IMR-90 (cell line): ENCODE measurements around the gene DOCK1. TPM values are rescaled to one million over a fixed set of nuclear protein-coding genes. Genes with fewer than 3 reads are reported as not detected.

Source experiments
- ATAC-seq: fragments of 200-7000 bp; cut with Tn5 transposase; 2 replicates; pipeline ENCODE4 v1.9.1; 2020; ENCODE audit warnings: low read depth, mild to moderate bottlenecking, moderate library complexity
- BruUV-seq: library from RNA; stranded (reverse); fragments of 400-500 nt; replicated peaks from 2 replicates; lab custom pipeline; 2021; lab: Mats Ljungman, UMichigan
- CTCF ChIA-PET: fragments of 300-600 bp; formaldehyde crosslinking; extraction: SDS; loops from one replicate; lab custom pipeline; 2021; ENCODE audit warnings: antibody characterized with exemption; lab: Yijun Ruan, JAX
- POLR2A ChIA-PET: fragments of 300-600 bp; sonication (Branson Sonifier 250); formaldehyde crosslinking; loops from one replicate; lab custom pipeline; 2022; ENCODE audit warnings: antibody characterized with exemption; ENCODE audit not compliant: unreplicated experiment; lab: Charles Lee
- DNase-seq: peaks from one replicate; pipeline ENCODE4 v3.0.0; 2013
- H2AFZ ChIP-seq: replicated peaks from 2 replicates; pipeline ENCODE3; 2013; ENCODE audit warnings: low read length, mild to moderate bottlenecking; ENCODE audit not compliant: poor library complexity
- H2AK5ac ChIP-seq: 2 replicates; pipeline ENCODE4 v1.6.1; 2013; ENCODE audit warnings: low read depth, low read length, inconsistent platforms
- H2AK9ac ChIP-seq: replicated peaks from 2 replicates; pipeline ENCODE3; 2013; ENCODE audit warnings: mild to moderate bottlenecking, low read depth, low read length, moderate library complexity; ENCODE audit not compliant: poor library complexity
- H2BK120ac ChIP-seq: 2 replicates; pipeline ENCODE4 v1.6.1; 2013; ENCODE audit warnings: low read depth, low read length, inconsistent platforms
- H2BK15ac ChIP-seq: 3 replicates; pipeline ENCODE4 v1.6.1; 2013; ENCODE audit warnings: low read depth, low read length, inconsistent platforms
- H2BK20ac ChIP-seq: 2 replicates; pipeline ENCODE4 v1.6.1; 2013; ENCODE audit warnings: low read depth, mild to moderate bottlenecking, inconsistent platforms, low read length, moderate library complexity
- H2BK5ac ChIP-seq: 2 replicates; pipeline ENCODE4 v1.6.1; 2013; ENCODE audit warnings: mild to moderate bottlenecking, low read depth, low read length, inconsistent platforms; ENCODE audit not compliant: poor library complexity, severe bottlenecking
- H3K14ac ChIP-seq: replicated peaks from 2 replicates; pipeline ENCODE4 v1.6.1; 2013; ENCODE audit warnings: low read depth, low read length, inconsistent platforms
- H3K18ac ChIP-seq: 2 replicates; pipeline ENCODE4 v1.6.1; 2013; ENCODE audit warnings: low read depth, low read length, control low read depth
- H3K23ac ChIP-seq: 2 replicates; pipeline ENCODE4 v1.6.1; 2013; ENCODE audit warnings: low read depth, low read length, inconsistent platforms
- H3K27ac ChIP-seq: 2 replicates; pipeline ENCODE4 v1.5.1; 2013; ENCODE audit warnings: mild to moderate bottlenecking, control low read depth, low read length; ENCODE audit not compliant: insufficient read depth
- H3K27me3 ChIP-seq: 2 replicates; pipeline ENCODE4 v1.6.1; 2013; ENCODE audit warnings: low read length; ENCODE audit not compliant: control insufficient read depth, insufficient read depth
- H3K36me3 ChIP-seq: 2 replicates; pipeline ENCODE4 v1.6.1; 2013; ENCODE audit warnings: low read length, mixed read lengths; ENCODE audit not compliant: control insufficient read depth, insufficient read depth
- H3K4ac ChIP-seq: 2 replicates; pipeline ENCODE4 v1.6.1; 2013; ENCODE audit warnings: low read depth, low read length, inconsistent platforms
- H3K4me1 ChIP-seq: 2 replicates; pipeline ENCODE4 v1.6.1; 2013; ENCODE audit warnings: low read length, mixed read lengths; ENCODE audit not compliant: control insufficient read depth, insufficient read depth
- H3K4me2 ChIP-seq: 2 replicates; pipeline ENCODE4 v1.6.1; 2013; ENCODE audit warnings: low read depth, mild to moderate bottlenecking, control low read depth, low read length, moderate library complexity
- H3K4me3 ChIP-seq: 2 replicates; pipeline ENCODE4 v1.5.1; 2013; ENCODE audit warnings: low read depth, mild to moderate bottlenecking, control low read depth, low read length, moderate library complexity; ENCODE audit not compliant: insufficient read depth
- H3K56ac ChIP-seq: 2 replicates; pipeline ENCODE4 v1.6.1; 2013; ENCODE audit warnings: low read length, inconsistent platforms; ENCODE audit not compliant: insufficient read depth; ENCODE audit errors: extremely low read depth
- H3K79me1 ChIP-seq, 2 experiments: 2 replicates each; pipeline ENCODE4 v1.6.1; 2013; ENCODE audit warnings: low read length in 2 of 2, inconsistent platforms in 1 of 2, low read depth in 1 of 2
- H3K9ac ChIP-seq: 2 replicates; pipeline ENCODE4 v1.6.1; 2013; ENCODE audit warnings: low read depth, low read length, control low read depth
- H3K9me1 ChIP-seq: 2 replicates; pipeline ENCODE4 v1.6.1; 2013; ENCODE audit warnings: low read length, inconsistent platforms; ENCODE audit not compliant: insufficient read depth
- H3K9me3 ChIP-seq: 2 replicates; pipeline ENCODE4 v1.6.1; 2013; ENCODE audit warnings: low read length; ENCODE audit not compliant: control insufficient read depth, insufficient read depth
- H4K20me1 ChIP-seq: 2 replicates; pipeline ENCODE4 v1.6.1; 2013; ENCODE audit warnings: low read length, inconsistent platforms; ENCODE audit not compliant: insufficient read depth
- H4K5ac ChIP-seq: 2 replicates; pipeline ENCODE4 v1.6.1; 2013; ENCODE audit warnings: mild to moderate bottlenecking, low read depth, low read length, control low read depth
- H4K8ac ChIP-seq, 2 experiments: 2 replicates each; pipeline ENCODE4 v1.6.1; 2013; ENCODE audit warnings: low read depth in 2 of 2, low read length in 2 of 2, control low read depth in 1 of 2, inconsistent platforms in 1 of 2
- H4K91ac ChIP-seq: 2 replicates; pipeline ENCODE4 v1.6.1; 2013; ENCODE audit warnings: low read depth, low read length, inconsistent platforms; ENCODE audit not compliant: insufficient read depth
- BHLHE40 ChIP-seq: fragments of 150-350 bp; IDR thresholded peaks from 2 replicates; pipeline ENCODE4 v1.6.1; 2016; ENCODE audit warnings: mild to moderate bottlenecking, low read depth, low read length
- CHD1 ChIP-seq: IDR thresholded peaks from 2 replicates; pipeline ENCODE4 v1.6.1; 2012; ENCODE audit warnings: low read depth, low read length, improper control_type of control experiment
- FOS ChIP-seq: fragments of 150-350 bp; IDR thresholded peaks from 2 replicates; pipeline ENCODE4 v1.6.1; 2016; ENCODE audit warnings: low read depth, low read length
- MAZ ChIP-seq: IDR thresholded peaks from 2 replicates; pipeline ENCODE4 v1.6.1; 2012; ENCODE audit warnings: low read depth, mild to moderate bottlenecking, low read length, improper control_type of control experiment, moderate library complexity, borderline replicate concordance
- POLR2A ChIP-seq: IDR thresholded peaks from 2 replicates; pipeline ENCODE4 v1.6.1; 2012; ENCODE audit warnings: mild to moderate bottlenecking, low read depth, low read length
- RAD21 ChIP-seq: IDR thresholded peaks from 2 replicates; pipeline ENCODE4 v1.6.1; 2012; ENCODE audit warnings: low read length, improper control_type of control experiment
- RFX5 ChIP-seq: IDR thresholded peaks from 2 replicates; pipeline ENCODE4 v1.8.0; 2012; ENCODE audit warnings: low read depth, mild to moderate bottlenecking, low read length, moderate library complexity
- SMC3 ChIP-seq: fragments of 150-350 bp; IDR thresholded peaks from 2 replicates; pipeline ENCODE4 v1.6.1; 2016; ENCODE audit warnings: low read depth, mild to moderate bottlenecking, antibody characterized with exemption, low read length, moderate library complexity
- USF2 ChIP-seq: fragments of 150-350 bp; IDR thresholded peaks from 2 replicates; pipeline ENCODE4 v1.6.1; 2017; ENCODE audit warnings: mild to moderate bottlenecking, antibody characterized with exemption, low read length, low read depth
- WGBS, 2 experiments: methylation state at CpG; one replicate each; pipeline versions ENCODE4 v1.1.5 to v1.1.7; 2013; ENCODE audit warnings: missing lambda C conversion rate in 2 of 2; ENCODE audit not compliant: insufficient read length in 1 of 2; ENCODE audit errors: extremely low coverage in 2 of 2; 5-methylcytosine and 5-hydroxymethylcytosine counted together
- dilution Hi-C: fragments of 300-500 bp; cut with HindIII; formaldehyde crosslinking; loops from one replicate; pipeline ENCODE4 v1.14.3; 2018; ENCODE audit warnings: low sequenced_read_pairs; ENCODE audit not compliant: unreplicated experiment
- in situ Hi-C: fragments of 300-500 bp; cut with MboI; formaldehyde crosslinking; loops from 3 replicates; pipeline ENCODE4 v1.14.3; 2019; ENCODE audit warnings: low sequenced_read_pairs, inconsistent platforms, mixed read lengths
- intact Hi-C: fragments of 100-400 bp; cut with micrococcal nuclease; formaldehyde crosslinking; loops from 2 replicates; pipeline ENCODE4 v1.10.0; 2022
- polyA plus RNA-seq, 3 experiments: library from polyadenylated mRNA; depleted of rRNA; stranded (reverse); fragments of >200 nt; gene quantifications; 2 replicates each; pipeline ENCODE4 v1.2.3, GENCODE V29; 2012; ENCODE audit warnings: low replicate concordance in 1 of 3
- total RNA-seq: library from RNA; depleted of rRNA; stranded (reverse); fragments of >200 nt; gene quantifications from 2 replicates; pipeline ENCODE4 v1.2.3, GENCODE V29; 2012
- TF ChIP-seq, protein P1 (sequence below): fragments of 150-350 bp; IDR thresholded peaks from 2 replicates; pipeline ENCODE4 v1.6.1; 2016; ENCODE audit warnings: low read depth, mild to moderate bottlenecking, low read length, moderate library complexity, borderline replicate concordance

DOCK1 gene
- total and polyA plus RNA-seq, 2 of the 4 experiments (the other 2 are of a cell fraction): 28.2 to 71.0 TPM

GRCh38 chr10:127428385-127428980, 523.3 kb downstream of the DOCK1 start:
- ATAC-seq: no peak
- Histone ChIP-seq H2AK5ac (no peak overlapping the region), H4K8ac (no peak overlapping the region), H3K79me1 (no peaks in the 10 kb centered on the region; a peak in 1 of 4 replicates), H3K9ac (no peak overlapping the region), H3K4ac (no peak overlapping the region), H4K91ac (no peak overlapping the region), H4K5ac (no peak overlapping the region), H3K18ac (no peak overlapping the region), H3K56ac (no peak overlapping the region), H3K4me2 (no peak overlapping the region), H2BK5ac (no peak overlapping the region), H3K9me1 (peaks cover 9% of the 10 kb centered on the region; the same call in 1 of the 2 replicates), H4K20me1 (peaks cover 11% of the 10 kb centered on the region; the same call in 1 of the 2 replicates), H3K36me3 (peaks cover 49% of the 10 kb centered on the region), H3K4me3 (no peak overlapping the region), H3K23ac (no peak overlapping the region), H3K27ac (no peak overlapping the region), H2AK9ac (no peak overlapping the region), H3K9me3 (no peaks in the 10 kb centered on the region), H2BK20ac (no peak overlapping the region), H2BK120ac (no peak overlapping the region), H3K14ac (no peak overlapping the region), H3K27me3 (no peaks in the 10 kb centered on the region), H2AFZ (no peak overlapping the region), H3K4me1 (peaks cover 4% of the 10 kb centered on the region), H2BK15ac (no peak overlapping the region)
- no TSS peak for BruUV-seq
- POLR2A ChIA-PET: no interaction called here
- CTCF ChIA-PET: interaction anchor here (1.0 kb wide), 1 partner anchor 90 kb away, joined by 3 read pairs; no protein-coding TSS in a partner anchor
- no peak for TF ChIP-seq MAZ
- TF ChIP-seq RFX5: no peak
- TF ChIP-seq CHD1: no peak
- no peak for TF ChIP-seq POLR2A
- TF ChIP-seq RAD21: no peak
- TF ChIP-seq FOS: no peak
- no peak for TF ChIP-seq SMC3
- TF ChIP-seq, protein P1, sequence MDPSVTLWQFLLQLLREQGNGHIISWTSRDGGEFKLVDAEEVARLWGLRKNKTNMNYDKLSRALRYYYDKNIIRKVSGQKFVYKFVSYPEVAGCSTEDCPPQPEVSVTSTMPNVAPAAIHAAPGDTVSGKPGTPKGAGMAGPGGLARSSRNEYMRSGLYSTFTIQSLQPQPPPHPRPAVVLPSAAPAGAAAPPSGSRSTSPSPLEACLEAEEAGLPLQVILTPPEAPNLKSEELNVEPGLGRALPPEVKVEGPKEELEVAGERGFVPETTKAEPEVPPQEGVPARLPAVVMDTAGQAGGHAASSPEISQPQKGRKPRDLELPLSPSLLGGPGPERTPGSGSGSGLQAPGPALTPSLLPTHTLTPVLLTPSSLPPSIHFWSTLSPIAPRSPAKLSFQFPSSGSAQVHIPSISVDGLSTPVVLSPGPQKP: no peak
- TF ChIP-seq USF2: no peak
- TF ChIP-seq BHLHE40: no peak
- intact Hi-C loops: loop anchor here (10.0 kb wide), 1 partner anchor 234 kb away; the partner anchor contains the start of gene INSYN2A
- dilution Hi-C loops: no loop called here
- in situ Hi-C loops: no loop called here
- DNase-seq: no peak
- WGBS, 2 experiments: 100% methylated on average over 1 of the region's 18 CpGs; no CpG with 5 or more reads in 1 of the 2 experiments
